Uterus (tissue), 4 donors: ENCODE data around the gene BTD. TPM values are rescaled to one million over a fixed set of nuclear protein-coding genes. Genes with fewer than 3 reads are reported as not detected.

Experiments used
- DNase-seq, 2 donors: peaks; one replicate each; pipeline ENCODE4 v3.0.0-alpha.2; 2019 to 2020
- H3K27ac ChIP-seq, 2 donors: fragments of 200-600 bp; sonication (generic); 1 replicate in 1 of 2; 2 replicates in 1 of 2; pipeline ENCODE4 v1.5.1; 2016 to 2018
- H3K27me3 ChIP-seq, 2 donors: fragments of 200-600 bp; sonication (generic); one replicate each; pipeline ENCODE4 v1.5.1; 2018 to 2019; ENCODE audit warnings: control low read depth in 1 of 2
- H3K36me3 ChIP-seq, 2 donors: fragments of 200-600 bp; sonication (generic); one replicate each; pipeline ENCODE4 v1.5.1; 2019; ENCODE audit warnings: control low read depth in 1 of 2
- H3K4me1 ChIP-seq, 2 donors: fragments of 200-600 bp; sonication (generic); one replicate each; pipeline ENCODE4 v1.5.1; 2018 to 2019; ENCODE audit warnings: control low read depth in 1 of 2
- H3K4me3 ChIP-seq, 2 donors: fragments of 200-600 bp; sonication (generic); 1 replicate in 1 of 2; 2 replicates in 1 of 2; pipeline ENCODE4 v1.5.1; 2018 to 2019; ENCODE audit warnings: mild to moderate bottlenecking in 1 of 2
- H3K9me3 ChIP-seq, 2 donors: fragments of 200-600 bp; sonication (generic); one replicate each; pipeline ENCODE4 v1.5.1; 2019; ENCODE audit warnings: control low read depth in 1 of 2
- CTCF ChIP-seq, 4 experiments: fragments of 200-600 bp in 2 of 4; fragments of 450-650 bp in 2 of 4; sonication (generic) in 2 of 4; IDR thresholded peaks; one replicate each; pipeline ENCODE4 v1.5.1; 2016 to 2019; ENCODE audit warnings: antibody characterized with exemption in 4 of 4, mild to moderate bottlenecking in 2 of 4, moderate library complexity in 1 of 4
- POLR2A ChIP-seq, 2 donors: fragments of 450-650 bp; IDR thresholded peaks; one replicate each; pipeline ENCODE4 v1.6.1; 2016; ENCODE audit warnings: antibody characterized with exemption in 2 of 2, mild to moderate bottlenecking in 1 of 2, moderate library complexity in 1 of 2
- intact Hi-C: fragments of 100-400 bp; cut with DNase I; formaldehyde crosslinking; loops from one replicate; pipeline ENCODE4 v1.15.1; 2023; ENCODE audit warnings: low total_unique reads
- total RNA-seq, 4 donors: library from RNA; depleted of rRNA in 3 of 4; stranded (reverse); fragments of >200 nt in 3 of 4; gene quantifications; one replicate each; pipeline versions ENCODE4 v1.1.0 to v1.2.4, GENCODE V29; 2014 to 2023
- donor health status: DM: yes; HTN: yes; CAD: no.

Gene BTD
- total RNA-seq, 4 donors from 2014 or later = 6.5 to 31.3 (median 21.5) TPM

GRCh38 chr3:15654891-15655290, 53.3 kb downstream of the BTD start:
- no peaks in the 10 kb centered on the region for H3K9me3 ChIP-seq
- no peak overlapping the region for H3K27ac ChIP-seq
- H3K36me3 ChIP-seq = no peaks in the 10 kb centered on the region
- H3K4me3 ChIP-seq = no peak overlapping the region
- TF ChIP-seq POLR2A (IDR thresholded peaks at IDR 0.05) (no peak), CTCF (IDR thresholded peaks at IDR 0.05) (no peak)
- no peak for DNase-seq
- H3K27me3 ChIP-seq = no peaks in the 10 kb centered on the region
- H3K4me1 ChIP-seq = no peaks in the 10 kb centered on the region
- intact Hi-C loops = no loop called here

- Histone ChIP-seq H3K36me3 (no peaks in the 10 kb centered on the region), H3K4me1 (no peaks in the 10 kb centered on the region), H3K27me3 (no peaks in the 10 kb centered on the region), H3K9me3 (no peaks in the 10 kb centered on the region), H3K27ac (no peak overlapping the region), H3K4me3 (no peak overlapping the region)
- DNase-seq = no peak
- intact Hi-C loops = no loop called here
- TF ChIP-seq POLR2A (IDR thresholded peaks at IDR 0.05) (no peak), CTCF (IDR thresholded peaks at IDR 0.05) (no peak)
These were observed 54.8 kb downstream of the BTD start for GRCh38 chr3:15656342-15656741.

GRCh38 chr3:15657016-15657415, 55.5 kb downstream of the BTD start:
- intact Hi-C loops = no loop called here
- no peaks in the 10 kb centered on the region for H3K9me3 ChIP-seq
- no peak overlapping the region for H3K4me3 ChIP-seq
- no peaks in the 10 kb centered on the region for H3K4me1 ChIP-seq
- H3K27me3 ChIP-seq = no peaks in the 10 kb centered on the region
- DNase-seq = no peak
- TF ChIP-seq CTCF (IDR thresholded peaks at IDR 0.05) = no peak
- no peak for TF ChIP-seq POLR2A (IDR thresholded peaks at IDR 0.05)
- H3K27ac ChIP-seq = no peak overlapping the region
- no peaks in the 10 kb centered on the region for H3K36me3 ChIP-seq

GRCh38 chr3:15659254-15659975, 57.9 kb downstream of the BTD start:
- Histone ChIP-seq H3K27me3 (no peaks in the 10 kb centered on the region), H3K36me3 (no peaks in the 10 kb centered on the region), H3K9me3 (no peaks in the 10 kb centered on the region), H3K4me3 (no peak overlapping the region), H3K27ac (no peak overlapping the region), H3K4me1 (no peaks in the 10 kb centered on the region)
- no peak for DNase-seq
- TF ChIP-seq CTCF (IDR thresholded peaks at IDR 0.05) = no peak
- no peak for TF ChIP-seq POLR2A (IDR thresholded peaks at IDR 0.05)
- intact Hi-C loops = no loop called here

- H3K9me3 ChIP-seq = no peaks in the 10 kb centered on the region
- H3K27me3 ChIP-seq = no peaks in the 10 kb centered on the region
- intact Hi-C loops = no loop called here
- no peak overlapping the region for H3K4me3 ChIP-seq
- no peaks in the 10 kb centered on the region for H3K4me1 ChIP-seq
- TF ChIP-seq CTCF (IDR thresholded peaks at IDR 0.05) (no peak), POLR2A (IDR thresholded peaks at IDR 0.05) (no peak)
- H3K27ac ChIP-seq = no peak overlapping the region
- no peak for DNase-seq
- H3K36me3 ChIP-seq = no peaks in the 10 kb centered on the region
These were observed 58.8 kb downstream of the BTD start for GRCh38 chr3:15660055-15660935.
